GM12878 (cell line): ENCODE data around the gene CD7. TPM values are rescaled to one million over a fixed set of nuclear protein-coding genes. Genes with fewer than 3 reads are reported as not detected.

ENCODE experiments used
- ATAC-seq: fragments of 200-7000 bp; cut with Tn5 transposase; 3 replicates; pipeline ENCODE4 v1.9.1; 2020; ENCODE audit warnings: mild to moderate bottlenecking, moderate library complexity
- BruUV-seq: library from RNA; stranded (reverse); fragments of 400-500 nt; replicated peaks from 2 replicates; lab custom pipeline; 2021; lab: Mats Ljungman, UMichigan
- CTCF ChIA-PET: fragments of 300-600 bp; sonication (Branson Sonifier 250); formaldehyde crosslinking; extraction: SDS; loops from one replicate; lab custom pipeline; 2021; ENCODE audit warnings: inconsistent platforms; lab: Yijun Ruan, JAX
- POLR2A ChIA-PET: fragments of 350-600 bp; formaldehyde crosslinking; extraction: SDS; loops from one replicate; lab custom pipeline; 2021; ENCODE audit warnings: inconsistent platforms; lab: Charles Lee
- RAD21 ChIA-PET: fragments of 300-600 bp; sonication (Branson Sonifier 250); formaldehyde crosslinking; loops from one replicate; lab custom pipeline; 2023; ENCODE audit warnings: antibody characterized with exemption; ENCODE audit not compliant: unreplicated experiment; lab: Charles Lee
- SMC1A ChIA-PET: fragments of 300-600 bp; sonication (Branson Sonifier 250); formaldehyde crosslinking; loops from one replicate; lab custom pipeline; 2023; ENCODE audit not compliant: unreplicated experiment, uncharacterized antibody; lab: Charles Lee
- DNase-seq: peaks from one replicate; pipeline ENCODE4 v3.0.0-alpha.2; 2011; ENCODE audit warnings: low read depth, low spot score
- FAIRE-seq: peaks from 3 replicates; lab custom pipeline; 2011; peaks lifted over from hg19 to GRCh38; lab: Jason Lieb, UNC
- H2AFZ ChIP-seq: 2 replicates; pipeline ENCODE4 v1.6.0; 2011; ENCODE audit warnings: low read depth, low read length, control low read depth; ENCODE audit not compliant: control insufficient read depth
- H3K27ac ChIP-seq: 2 replicates; pipeline ENCODE4 v1.5.1; 2011; ENCODE audit warnings: control low read depth; ENCODE audit not compliant: control insufficient read depth, insufficient read depth
- H3K27me3 ChIP-seq, 2 experiments: replicated peaks in 1 of 2; 2 replicates each; pipeline versions ENCODE4 v1.6.0 to v1.6.1; 2011; ENCODE audit warnings: low read length in 1 of 2; ENCODE audit not compliant: control insufficient read depth in 2 of 2, insufficient read depth in 2 of 2
- H3K36me3 ChIP-seq, 2 experiments: 2 replicates each; pipeline ENCODE4 v1.5.1; 2011; ENCODE audit warnings: low read length in 1 of 2; ENCODE audit not compliant: control insufficient read depth in 2 of 2, insufficient read depth in 2 of 2
- H3K4me1 ChIP-seq: 2 replicates; pipeline ENCODE4 v1.6.1; 2011; ENCODE audit warnings: mild to moderate bottlenecking, low read length, moderate library complexity, mixed read lengths; ENCODE audit not compliant: control insufficient read depth, insufficient read depth
- H3K4me2 ChIP-seq: 2 replicates; pipeline ENCODE4 v1.6.0; 2011; ENCODE audit warnings: control low read depth; ENCODE audit not compliant: control insufficient read depth, insufficient read depth
- H3K4me3 ChIP-seq: fragments of 200-600 bp; sonication (generic); 2 replicates; pipeline ENCODE4 v1.5.1; 2016
- H3K79me2 ChIP-seq: 2 replicates; pipeline ENCODE4 v1.6.0; 2011; ENCODE audit warnings: low read length; ENCODE audit not compliant: control insufficient read depth, insufficient read depth
- H3K9ac ChIP-seq: 2 replicates; pipeline ENCODE4 v1.8.0; 2011; ENCODE audit warnings: low read length, control low read depth, mixed read lengths; ENCODE audit not compliant: control insufficient read depth, insufficient read depth
- H3K9me3 ChIP-seq: replicated peaks from 3 replicates; pipeline ENCODE4 v1.5.1; 2011; ENCODE audit warnings: mild to moderate bottlenecking, low read length; ENCODE audit not compliant: control insufficient read depth, insufficient read depth
- H4K20me1 ChIP-seq: 2 replicates; pipeline ENCODE4 v1.6.0; 2011; ENCODE audit not compliant: control insufficient read depth, insufficient read depth
- ATF7 ChIP-seq: fragments of 450-650 bp; IDR thresholded peaks from 2 replicates; pipeline ENCODE4 v1.6.1; 2016; ENCODE audit warnings: low read depth, mild to moderate bottlenecking
- DPF2 ChIP-seq: fragments of 450-650 bp; IDR thresholded peaks from 2 replicates; pipeline ENCODE4 v1.6.1; 2017; ENCODE audit warnings: mild to moderate bottlenecking
- EZH2 ChIP-seq: IDR thresholded peaks from 2 replicates; pipeline ENCODE4 v1.6.1; 2012; ENCODE audit warnings: low read depth, mild to moderate bottlenecking, control low read depth, inconsistent platforms, low read length, borderline replicate concordance; ENCODE audit not compliant: control insufficient read depth
- FOXK2 ChIP-seq: fragments of 450-650 bp; IDR thresholded peaks from 2 replicates; pipeline ENCODE4 v1.6.1; 2017; ENCODE audit warnings: mild to moderate bottlenecking, moderate library complexity
- IKZF1 ChIP-seq: fragments of 450-650 bp; conservative IDR thresholded peaks from 2 replicates; pipeline ENCODE4 v1.6.1; 2017; ENCODE audit warnings: antibody characterized with exemption, mild to moderate bottlenecking
- KLF5 ChIP-seq: fragments of 450-650 bp; IDR thresholded peaks from 2 replicates; pipeline ENCODE4 v1.6.1; 2014; ENCODE audit warnings: mild to moderate bottlenecking; ENCODE audit not compliant: partially characterized antibody
- MLLT1 ChIP-seq: fragments of 450-650 bp; IDR thresholded peaks from 2 replicates; pipeline ENCODE4 v1.6.1; 2016; ENCODE audit warnings: mild to moderate bottlenecking
- NR2F1 ChIP-seq: fragments of 450-650 bp; conservative IDR thresholded peaks from 2 replicates; pipeline ENCODE4 v1.6.1; 2017; ENCODE audit warnings: mild to moderate bottlenecking
- POLR2A ChIP-seq: IDR thresholded peaks from 2 replicates; pipeline ENCODE4 v1.6.1; 2011; ENCODE audit warnings: low read depth, mild to moderate bottlenecking, low read length
- POLR2AphosphoS2 ChIP-seq: IDR thresholded peaks from 2 replicates; pipeline ENCODE4 v1.6.1; 2011; ENCODE audit warnings: low read depth, mild to moderate bottlenecking, low read length, improper control_type of control experiment, moderate library complexity
- SMAD5 ChIP-seq: IDR thresholded peaks from 2 replicates; pipeline ENCODE4 v1.6.1; 2016; ENCODE audit warnings: antibody characterized with exemption, low read depth
- ZBTB33 ChIP-seq: fragments of 450-650 bp; IDR thresholded peaks from 2 replicates; pipeline ENCODE4 v1.6.1; 2017; ENCODE audit warnings: mild to moderate bottlenecking
- WGBS: methylation state at CpG from one replicate; pipeline ENCODE4 v1.1.6; 2016; ENCODE audit warnings: low lambda C conversion rate; ENCODE audit not compliant: insufficient replicate concordance, insufficient coverage; ENCODE audit errors: missing lambda C conversion rate; 5-methylcytosine and 5-hydroxymethylcytosine counted together
- in situ Hi-C: fragments of 300-500 bp; cut with MboI; formaldehyde crosslinking; loops from 9 replicates; pipeline ENCODE4 v1.14.3; 2018; ENCODE audit warnings: mixed read lengths
- intact Hi-C: fragments of 100-400 bp; cut with micrococcal nuclease; formaldehyde crosslinking; loops from one replicate; pipeline ENCODE4 v1.14.2; 2022; ENCODE audit not compliant: unreplicated experiment
- polyA plus RNA-seq, 11 experiments: library from polyadenylated mRNA; depleted of rRNA in 4 of 11; unstranded in 6 of 11; stranded (reverse) in 5 of 11; fragments of >200 nt; fragmentation: Nextera tagmentation in 4 of 11; fragmentation: Illumina TruSeq in 1 of 11; extraction: Ambion mirVana in 4 of 11; extraction: Trizol in 1 of 11; gene quantifications; 1 replicate in 1 of 11; 2 replicates in 10 of 11; pipeline versions ENCODE4 v1.2.1 to v1.2.3, GENCODE V29; 2011 to 2016; ENCODE audit warnings: inconsistent platforms in 2 of 11, missing spikeins in 2 of 11, low read depth in 1 of 11
- total RNA-seq, 4 experiments: library from RNA; depleted of rRNA in 3 of 4; stranded (reverse); fragments of >200 nt in 3 of 4; fragmentation: Illumina TruSeq in 1 of 4; extraction: Trizol in 1 of 4; gene quantifications; 2 replicates each; pipeline versions ENCODE4 v1.2.1 to v1.2.3, GENCODE V29; 2013 to 2021
- TF ChIP-seq, protein P1 (sequence below): IDR thresholded peaks from 2 replicates; pipeline ENCODE4 v1.6.1; 2011; ENCODE audit warnings: borderline replicate concordance, low read depth, mild to moderate bottlenecking, moderate library complexity, low read length; ENCODE audit not compliant: insufficient read depth, poor library complexity, severe bottlenecking
- TF ChIP-seq, protein P2 (sequence below): fragments of 450-650 bp; IDR thresholded peaks from 2 replicates; pipeline ENCODE4 v1.6.1; 2018; ENCODE audit warnings: borderline replicate concordance, mild to moderate bottlenecking; ENCODE audit not compliant: partially characterized antibody
- TF ChIP-seq, protein P3 (sequence below): IDR thresholded peaks from 2 replicates; pipeline ENCODE4 v1.6.1; 2012; ENCODE audit warnings: low read depth, low read length, improper control_type of control experiment

Gene CD7
- total and polyA plus RNA-seq, 10 of the 15 experiments (the other 5 are each of a cell fraction or from before 2014, with no cell fraction given), result 0.33 TPM; not detected in 9

DNA sequence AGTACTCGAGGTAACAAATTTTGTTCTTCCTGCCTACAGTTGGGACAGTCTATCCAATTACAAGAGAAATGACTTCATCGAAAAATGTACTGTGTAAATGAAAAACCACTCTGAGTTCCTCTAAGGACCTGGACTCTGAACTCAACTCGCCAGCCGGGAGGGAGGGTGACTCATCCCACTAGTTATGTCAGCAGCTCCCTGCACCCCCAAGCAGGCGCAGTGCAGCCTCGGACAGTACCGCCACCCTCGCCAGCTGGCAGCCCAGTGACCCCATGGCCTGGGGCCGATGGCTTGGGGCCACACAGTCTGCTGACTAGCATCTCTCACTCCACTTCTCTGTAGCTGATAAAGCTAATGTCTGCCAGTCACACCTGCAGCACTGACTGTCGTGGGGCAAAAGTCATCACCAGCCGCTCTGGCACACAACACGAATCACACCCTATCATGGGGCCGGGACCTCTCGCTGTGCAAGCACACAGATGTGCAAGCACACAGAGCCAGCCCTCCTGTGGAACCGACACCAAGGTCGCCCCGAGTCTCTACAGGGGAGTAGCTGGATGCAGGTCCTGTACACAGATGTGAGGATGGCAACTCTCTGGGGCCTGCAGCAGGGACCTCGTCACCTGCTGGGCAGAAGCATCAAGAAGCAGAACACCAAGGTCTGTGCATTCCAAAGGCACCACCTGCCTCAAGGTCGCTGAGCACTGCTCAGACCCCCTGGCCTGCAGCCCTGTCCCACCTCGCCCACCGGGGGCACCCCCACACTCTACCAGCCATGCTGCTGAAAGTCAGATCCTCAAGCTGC, 49.6 kb downstream of the CD7 start:
- Histone ChIP-seq H3K4me2 (peak overlapping the region; percentile 19; the same call in 1 of the 2 replicates), H3K79me2 (peaks cover 66% of the 10 kb centered on the region), H3K9me3 (no peaks in the 10 kb centered on the region), H3K4me3 (no peak overlapping the region), H2AFZ (no peak overlapping the region), H3K9ac (no peak overlapping the region), H3K4me1 (peaks cover 12% of the 10 kb centered on the region), H3K36me3 (peaks cover 37 to 42% of the 10 kb centered on the region in 2 experiments), H3K27ac (no peak overlapping the region), H3K27me3 (no peaks in the 10 kb centered on the region), H4K20me1 (peaks cover 31% of the 10 kb centered on the region)
- intact Hi-C loops (no loop called here), in situ Hi-C loops (no loop called here)
- CTCF ChIA-PET, result interaction anchor here (1.0 kb wide), 1 partner anchor 49 kb away, joined by 3 read pairs; no protein-coding TSS in a partner anchor
- ATAC-seq (peak; percentile 63), FAIRE-seq (no peak), DNase-seq (no peak)
- TF ChIP-seq KLF5 (no peak), FOXK2 (no peak), ATF7 (0 out of 2 replicates have a peak, but pooled peaks have one; percentile 49), EZH2 (no peak), SMAD5 (no peak), POLR2AphosphoS2 (no peak), NR2F1 (peak; percentile 71), ZBTB33 (peak; percentile 86), IKZF1 (0 out of 2 replicates have a peak, but pooled peaks have one; percentile 29), DPF2 (no peak), MLLT1 (0 out of 2 replicates have a peak, but pooled peaks have one; percentile 43), POLR2A (peak; percentile 43; the same call in 1 of the 2 replicates)
- TF ChIP-seq, protein P1, sequence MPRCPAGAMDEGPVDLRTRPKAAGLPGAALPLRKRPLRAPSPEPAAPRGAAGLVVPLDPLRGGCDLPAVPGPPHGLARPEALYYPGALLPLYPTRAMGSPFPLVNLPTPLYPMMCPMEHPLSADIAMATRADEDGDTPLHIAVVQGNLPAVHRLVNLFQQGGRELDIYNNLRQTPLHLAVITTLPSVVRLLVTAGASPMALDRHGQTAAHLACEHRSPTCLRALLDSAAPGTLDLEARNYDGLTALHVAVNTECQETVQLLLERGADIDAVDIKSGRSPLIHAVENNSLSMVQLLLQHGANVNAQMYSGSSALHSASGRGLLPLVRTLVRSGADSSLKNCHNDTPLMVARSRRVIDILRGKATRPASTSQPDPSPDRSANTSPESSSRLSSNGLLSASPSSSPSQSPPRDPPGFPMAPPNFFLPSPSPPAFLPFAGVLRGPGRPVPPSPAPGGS, result peak; percentile 55
- TF ChIP-seq, protein P2, sequence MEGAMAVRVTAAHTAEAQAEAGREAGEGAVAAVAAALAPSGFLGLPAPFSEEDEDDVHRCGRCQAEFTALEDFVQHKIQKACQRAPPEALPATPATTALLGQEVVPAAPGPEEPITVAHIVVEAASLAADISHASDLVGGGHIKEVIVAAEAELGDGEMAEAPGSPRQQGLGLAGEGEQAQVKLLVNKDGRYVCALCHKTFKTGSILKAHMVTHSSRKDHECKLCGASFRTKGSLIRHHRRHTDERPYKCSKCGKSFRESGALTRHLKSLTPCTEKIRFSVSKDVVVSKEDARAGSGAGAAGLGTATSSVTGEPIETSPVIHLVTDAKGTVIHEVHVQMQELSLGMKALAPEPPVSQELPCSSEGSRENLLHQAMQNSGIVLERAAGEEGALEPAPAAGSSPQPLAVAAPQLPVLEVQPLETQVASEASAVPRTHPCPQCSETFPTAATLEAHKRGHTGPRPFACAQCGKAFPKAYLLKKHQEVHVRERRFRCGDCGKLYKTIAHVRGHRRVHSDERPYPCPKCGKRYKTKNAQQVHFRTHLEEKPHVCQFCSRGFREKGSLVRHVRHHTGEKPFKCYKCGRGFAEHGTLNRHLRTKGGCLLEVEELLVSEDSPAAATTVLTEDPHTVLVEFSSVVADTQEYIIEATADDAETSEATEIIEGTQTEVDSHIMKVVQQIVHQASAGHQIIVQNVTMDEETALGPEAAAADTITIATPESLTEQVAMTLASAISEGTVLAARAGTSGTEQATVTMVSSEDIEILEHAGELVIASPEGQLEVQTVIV, result no peak
- TF ChIP-seq, protein P3, sequence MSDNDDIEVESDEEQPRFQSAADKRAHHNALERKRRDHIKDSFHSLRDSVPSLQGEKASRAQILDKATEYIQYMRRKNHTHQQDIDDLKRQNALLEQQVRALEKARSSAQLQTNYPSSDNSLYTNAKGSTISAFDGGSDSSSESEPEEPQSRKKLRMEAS, result no peak
- 80% methylated on average over 21 of the region's 21 CpGs for WGBS
- no TSS peak for BruUV-seq
- SMC1A ChIA-PET, result interaction anchor here (1.2 to 1.3 kb wide), 2 partner anchors 22 to 33 kb away, joined by 3 read pairs; no protein-coding TSS in a partner anchor
- POLR2A ChIA-PET, result no interaction called here
- RAD21 ChIA-PET, result interaction anchor here (0.7 kb wide), 1 partner anchor 31 kb away, joined by 3 read pairs; no protein-coding TSS in a partner anchor
